Stimulated activated CD4-positive, alpha-beta T cell treated with anti-CD3 and anti-CD28 coated beads, Interleukin-15, amount 100 ng/mL, for 1 hour (primary cell): Measurements from ENCODE around the gene DNAH1.
A peak's percentile ranks its signal among the peaks of the same experiment; 100 is the strongest.

ENCODE experiments used
- DNase-seq, 2 donors: peaks; one replicate each; pipeline ENCODE4 v3.0.0-alpha.2; 2020; ENCODE audit warnings: low read depth in 1 of 2, low spot score in 1 of 2

Gene DNAH1

GRCh38 chr3:52290596-52291507 is 25.3 kb upstream of the DNAH1 start:
- no peak for DNase-seq

DNA sequence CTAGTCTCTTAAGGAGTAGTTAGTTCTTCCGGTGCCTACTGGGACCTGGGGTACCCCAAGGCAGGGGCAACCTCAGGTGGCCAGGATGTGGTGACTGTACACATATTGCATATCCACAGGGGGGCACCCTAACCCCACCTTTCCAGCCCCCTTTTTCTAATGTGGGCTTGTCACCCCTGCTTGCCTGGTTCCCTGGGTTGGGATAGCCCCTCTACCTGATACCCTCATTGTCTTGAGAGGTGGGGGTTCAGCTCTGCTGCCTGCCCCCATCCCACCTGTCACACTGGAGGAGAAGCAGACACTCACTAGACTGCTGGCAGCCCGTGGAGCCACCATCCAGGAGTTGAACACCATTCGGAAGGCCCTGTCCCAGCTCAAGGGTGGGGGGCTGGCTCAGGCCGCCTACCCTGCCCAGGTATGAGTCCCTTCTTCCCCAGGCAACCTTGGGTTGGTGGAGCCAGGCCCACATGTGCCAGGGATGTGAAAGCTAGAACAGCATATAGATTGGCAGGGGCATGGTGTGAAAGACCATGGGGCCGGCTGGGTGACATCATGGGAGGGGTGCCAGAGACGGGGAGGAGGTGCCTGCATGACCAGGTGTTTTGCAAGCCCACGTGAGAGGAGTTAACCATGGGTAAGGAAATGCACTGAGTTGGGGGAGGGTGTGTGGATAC is 24.5 kb upstream of the DNAH1 start:
- DNase-seq, result peak in 1 of 2 donors; percentile 12

DNA sequence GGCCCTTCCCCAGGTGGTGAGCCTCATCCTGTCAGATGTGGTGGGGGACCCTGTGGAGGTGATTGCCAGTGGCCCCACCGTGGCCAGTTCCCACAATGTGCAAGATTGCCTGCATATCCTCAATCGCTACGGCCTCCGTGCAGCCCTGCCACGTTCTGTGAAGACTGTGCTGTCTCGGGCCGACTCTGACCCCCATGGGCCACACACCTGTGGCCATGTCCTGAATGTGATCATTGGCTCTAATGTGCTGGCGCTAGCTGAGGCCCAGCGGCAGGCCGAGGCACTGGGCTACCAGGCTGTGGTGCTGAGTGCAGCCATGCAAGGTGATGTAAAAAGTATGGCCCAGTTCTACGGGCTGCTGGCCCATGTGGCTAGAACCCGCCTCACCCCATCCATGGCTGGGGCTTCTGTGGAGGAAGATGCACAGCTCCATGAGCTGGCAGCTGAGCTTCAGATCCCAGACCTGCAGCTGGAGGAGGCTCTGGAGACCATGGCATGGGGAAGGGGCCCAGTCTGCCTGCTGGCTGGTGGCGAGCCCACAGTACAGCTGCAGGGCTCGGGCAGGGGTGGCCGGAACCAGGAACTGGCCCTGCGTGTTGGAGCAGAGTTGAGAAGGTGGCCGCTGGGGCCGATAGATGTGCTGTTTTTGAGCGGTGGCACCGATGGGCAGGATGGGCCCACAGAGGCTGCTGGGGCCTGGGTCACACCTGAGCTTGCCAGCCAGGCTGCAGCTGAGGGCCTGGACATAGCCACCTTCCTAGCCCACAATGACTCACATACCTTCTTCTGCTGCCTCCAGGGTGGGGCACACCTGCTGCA is 23.7 kb upstream of the DNAH1 start:
- DNase-seq, result no peak

DNA sequence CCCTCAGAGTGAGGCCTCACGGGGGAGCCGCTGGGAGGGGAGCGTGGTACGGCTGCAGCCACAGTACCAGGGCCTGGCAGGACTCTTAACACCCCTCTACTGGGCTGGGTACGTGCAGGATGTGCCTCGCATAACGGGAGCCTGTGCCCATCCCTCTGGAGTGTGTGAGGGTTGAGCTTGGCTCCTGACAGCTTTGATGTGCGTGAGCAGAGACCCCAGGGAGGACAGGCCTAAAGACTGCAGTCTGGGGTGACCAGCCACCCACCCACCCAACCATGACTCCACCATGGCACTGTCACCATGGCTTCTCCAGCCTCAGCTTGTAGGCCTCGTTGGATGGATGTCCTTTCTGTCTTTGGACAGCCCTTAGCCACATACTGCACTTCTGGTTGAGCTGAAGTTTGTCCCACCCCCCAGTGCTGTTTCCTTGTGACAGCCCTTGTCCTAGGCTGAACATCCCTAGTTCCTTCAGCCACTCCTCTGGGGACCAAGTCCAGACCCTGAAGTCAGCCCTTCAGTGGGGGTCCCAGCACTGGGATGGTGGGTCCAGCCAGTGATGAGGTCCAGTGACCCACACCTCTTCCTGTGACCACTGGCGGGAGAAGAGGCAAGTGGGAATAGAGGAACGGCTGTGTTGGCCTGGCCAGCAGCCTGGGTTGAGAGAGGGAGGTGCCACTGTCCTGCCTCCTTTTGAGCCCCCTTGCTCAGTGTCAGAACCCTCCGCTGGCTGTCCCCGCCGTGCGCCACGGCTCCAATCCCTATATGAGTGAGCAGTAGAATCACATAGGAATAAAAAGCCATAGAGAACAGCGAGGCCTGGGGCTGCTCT is 22.4 kb upstream of the DNAH1 start:
- no peak for DNase-seq

GRCh38 chr3:52294320-52295150 is 21.6 kb upstream of the DNAH1 start:
- no peak for DNase-seq

DNA sequence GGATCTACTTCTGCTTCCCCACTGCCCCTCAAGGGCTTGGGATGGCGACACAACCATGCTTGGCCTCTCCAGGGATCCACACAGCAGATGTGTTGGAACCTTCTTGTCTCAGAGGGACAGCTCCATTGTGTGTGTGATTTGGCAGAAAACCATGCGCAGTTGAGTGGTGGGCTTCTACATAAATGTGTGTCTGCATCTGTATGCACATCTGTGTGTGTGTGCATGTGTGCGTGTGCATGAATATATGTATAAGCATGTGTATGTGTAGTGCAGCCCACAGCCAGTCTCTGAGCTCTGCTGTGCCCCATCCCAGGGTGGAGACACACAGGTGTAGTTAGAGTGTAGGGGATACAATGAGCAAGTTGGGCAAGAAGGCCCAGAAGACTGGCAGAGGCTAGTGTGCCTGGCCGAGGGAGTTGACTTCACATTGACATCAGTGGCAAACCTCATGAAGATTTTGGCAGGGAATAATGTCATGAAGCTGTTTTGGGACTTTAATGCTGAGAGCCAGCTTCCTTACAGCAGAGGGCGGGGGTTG is 20.4 kb upstream of the DNAH1 start:
- no peak for DNase-seq

DNA sequence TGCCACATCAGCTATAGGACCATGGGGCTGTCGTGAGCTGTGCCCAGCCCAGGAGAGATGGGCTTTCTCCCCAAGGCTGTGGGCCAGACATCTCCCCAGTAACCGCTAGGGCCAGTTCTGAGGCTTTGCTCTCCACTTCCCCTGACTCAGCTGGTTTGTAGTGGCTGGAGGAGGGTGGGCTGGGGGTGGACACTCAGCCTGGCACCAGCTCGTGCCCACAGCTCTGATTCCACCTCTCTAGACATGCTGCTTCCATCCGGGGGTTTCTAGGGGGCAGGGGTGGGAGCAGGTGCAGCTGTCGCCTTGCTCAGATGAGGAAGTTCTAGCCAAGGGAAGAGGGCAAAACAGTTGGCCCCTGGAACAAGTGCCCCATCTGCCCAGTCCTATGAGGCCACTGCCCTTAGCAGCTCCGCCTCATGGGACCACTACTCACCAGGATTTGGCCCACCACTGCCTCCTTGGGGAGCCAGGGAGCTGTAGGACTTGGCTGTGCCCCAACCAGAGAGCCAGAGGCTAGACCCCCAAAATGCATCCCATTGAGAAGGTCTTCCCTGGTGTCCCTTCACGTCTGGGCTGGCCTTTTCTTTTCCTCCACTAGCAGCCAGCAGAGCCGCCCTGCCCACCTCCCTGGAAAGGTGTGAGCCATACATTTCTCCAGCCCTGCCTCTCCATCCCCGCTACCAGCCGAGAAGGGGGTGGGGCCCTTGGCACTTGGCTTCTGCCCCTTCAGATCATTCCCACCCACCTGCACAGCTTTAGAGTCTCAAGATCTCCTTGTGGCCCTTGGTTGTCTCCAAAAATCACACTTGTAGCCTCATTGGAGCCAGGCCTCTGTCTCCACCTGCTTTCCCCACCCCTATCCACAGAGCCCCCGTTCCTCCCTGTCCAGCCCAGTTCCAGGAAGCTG is 18.6 kb upstream of the DNAH1 start:
- no peak for DNase-seq

DNA sequence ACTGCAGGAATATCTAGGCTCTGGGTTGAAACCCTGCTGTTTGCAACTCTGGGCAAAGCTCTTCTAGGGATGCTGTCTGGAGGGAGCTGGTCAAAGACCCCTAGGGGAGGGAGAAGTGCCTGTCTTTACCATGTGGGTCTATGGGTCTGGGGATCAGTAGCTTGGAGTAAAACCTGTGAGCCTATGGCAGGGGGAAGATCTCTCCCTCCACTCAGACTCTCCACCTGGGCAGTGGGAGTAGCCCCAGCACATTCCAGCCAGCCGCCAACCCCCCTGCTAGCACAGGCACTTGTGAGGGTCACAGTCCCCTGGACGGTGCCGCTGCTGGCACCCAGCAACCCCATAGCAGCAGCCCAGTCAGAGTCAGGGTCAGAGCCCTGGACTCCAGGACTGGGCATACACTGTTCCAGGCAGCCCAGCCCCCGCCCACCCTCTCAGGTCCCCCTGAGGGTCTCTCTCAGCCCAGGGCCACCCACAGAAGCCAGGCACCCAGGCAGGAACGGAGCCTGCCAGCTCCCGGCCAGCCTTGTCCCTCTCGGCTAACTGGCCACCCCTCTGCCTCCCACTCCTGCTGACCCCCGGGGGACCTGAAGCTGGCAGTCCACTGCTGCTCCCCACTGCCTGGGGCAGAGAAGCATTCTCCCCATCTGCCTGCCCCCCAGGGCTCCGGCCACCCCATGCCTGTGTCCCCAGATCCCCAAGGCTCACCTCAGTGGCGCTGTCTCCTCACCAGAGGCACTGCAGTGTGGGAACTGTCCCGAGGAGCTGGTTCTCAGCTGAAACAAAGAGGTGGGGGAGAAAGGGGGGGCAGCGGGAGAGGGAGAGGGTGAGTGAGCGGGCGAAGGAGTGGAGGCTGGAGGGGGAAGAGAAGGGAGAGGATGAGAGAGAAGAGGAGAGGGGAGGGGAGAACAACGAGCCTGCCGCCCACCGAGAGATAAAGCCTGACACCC is 17.7 kb upstream of the DNAH1 start:
- no peak for DNase-seq

- no peak for DNase-seq
Observed at GRCh38 chr3:52299247-52299878, 16.8 kb upstream of the DNAH1 start.

DNA sequence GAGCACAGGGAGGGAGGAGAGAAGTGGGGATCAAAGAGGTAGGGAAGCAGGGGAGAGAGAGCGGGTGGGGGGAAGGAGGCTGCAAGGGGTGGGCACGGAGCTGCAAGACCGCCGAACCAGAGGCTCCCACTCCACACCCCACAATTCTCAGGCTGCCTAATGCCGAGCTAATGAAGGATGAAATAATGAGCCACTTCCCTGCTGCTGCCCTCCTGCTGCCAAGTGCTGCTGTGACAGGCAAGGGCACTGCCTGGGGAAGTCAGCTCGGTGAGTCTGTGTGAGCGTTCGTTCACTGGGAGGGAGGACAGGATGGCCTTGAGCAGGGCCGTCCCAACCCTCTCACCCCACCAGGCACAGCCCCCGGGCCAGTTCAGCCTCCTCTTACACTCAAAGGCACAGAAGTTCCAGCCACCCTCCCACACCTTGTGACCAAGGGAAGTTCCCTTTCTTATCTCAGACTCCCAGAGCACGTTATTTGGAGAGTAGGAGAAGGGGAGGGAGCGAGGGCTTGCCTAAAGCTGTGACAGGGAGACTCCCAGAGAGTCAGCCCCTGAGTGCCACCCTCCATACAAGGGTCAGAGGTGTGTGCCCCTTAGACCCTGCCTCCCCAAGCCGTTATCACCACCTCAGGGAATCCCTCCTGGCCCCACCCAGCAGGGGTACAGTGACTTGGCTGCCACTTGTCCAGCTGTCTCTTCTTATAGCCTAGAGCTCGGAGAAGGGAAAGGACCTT is 16.1 kb upstream of the DNAH1 start:
- no peak for DNase-seq

- DNase-seq, result no peak
Observed at GRCh38 chr3:52302426-52303145, 13.5 kb upstream of the DNAH1 start.

DNA sequence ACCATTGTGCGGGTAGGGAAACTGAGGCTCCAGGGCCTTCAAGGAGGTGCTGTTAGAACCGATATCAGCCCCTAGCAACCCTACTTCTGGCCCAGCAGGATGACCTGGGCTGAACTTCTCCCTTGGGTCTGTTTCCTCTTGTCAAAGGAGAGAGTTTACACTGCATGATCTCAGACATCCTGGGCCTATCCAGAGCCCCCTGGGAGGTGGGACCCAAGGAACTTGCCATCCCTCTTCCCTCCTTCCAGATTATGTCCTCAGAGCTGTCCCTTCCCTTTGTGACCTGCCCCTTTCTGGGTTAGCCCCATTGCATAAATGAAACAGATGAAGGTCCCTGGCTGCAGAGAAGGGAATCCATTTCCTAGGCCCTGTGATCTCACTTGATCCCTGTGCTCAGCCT is 12.3 kb upstream of the DNAH1 start:
- DNase-seq, result no peak

GRCh38 chr3:52305926-52306325 is 10.2 kb upstream of the DNAH1 start:
- no peak for DNase-seq

GRCh38 chr3:52306978-52307377 is 9.1 kb upstream of the DNAH1 start:
- DNase-seq, result no peak

DNA sequence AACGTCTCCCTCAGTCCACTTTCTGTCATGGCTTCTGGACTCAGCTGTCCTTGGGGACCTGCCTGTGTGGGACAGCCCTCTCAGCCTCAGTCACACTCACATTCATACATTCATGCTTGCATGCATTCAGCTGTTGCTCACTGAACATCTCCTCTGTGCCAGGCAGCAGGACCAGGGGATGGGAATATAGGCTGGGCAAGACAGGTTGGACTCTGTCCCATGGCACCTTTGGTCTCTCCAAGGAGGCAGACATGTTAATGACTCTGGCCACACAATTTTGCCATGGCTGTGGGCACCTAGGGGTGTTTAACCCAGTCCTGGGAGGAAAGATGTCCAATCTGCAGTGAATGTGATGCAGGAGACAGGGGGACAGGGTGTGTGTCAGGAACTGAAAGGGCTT is 7.8 kb upstream of the DNAH1 start:
- no peak for DNase-seq
